GM12892 (cell line): Measurements from ENCODE around the gene MEGF11.

ENCODE experiments used
- POLR2A ChIP-seq: IDR thresholded peaks from 2 replicates; pipeline ENCODE4 v1.6.1; 2011; ENCODE audit warnings: low read depth, low read length, control low read depth
- POLR2AphosphoS5 ChIP-seq: IDR thresholded peaks from 2 replicates; pipeline ENCODE4 v1.6.1; 2011; ENCODE audit warnings: low read depth, low read length, control low read depth
- TAF1 ChIP-seq: IDR thresholded peaks from 2 replicates; pipeline ENCODE4 v1.6.1; 2011; ENCODE audit warnings: low read depth, mild to moderate bottlenecking, control low read depth, low read length, borderline replicate concordance

DNA sequence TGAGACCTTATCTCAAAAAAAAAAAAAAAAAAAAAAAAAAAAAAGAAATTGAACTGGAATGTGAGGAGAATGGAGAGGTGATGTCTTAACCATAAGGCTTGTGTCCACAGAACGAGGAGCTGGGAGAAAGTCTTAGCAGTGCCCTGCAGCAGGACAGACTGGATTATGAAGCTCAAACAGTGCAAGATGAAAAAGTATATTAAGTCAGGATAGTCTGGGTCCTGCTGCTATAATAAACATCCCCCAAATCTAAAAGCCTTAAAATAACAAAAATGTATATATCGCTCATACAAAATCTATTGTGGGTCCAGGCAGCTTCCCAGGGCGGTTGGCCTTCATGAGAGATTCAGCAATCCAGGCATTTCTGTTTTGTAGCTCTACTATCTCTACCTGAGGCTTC lies 208.7 kb downstream of the MEGF11 start:
- no peak for TF ChIP-seq POLR2A
- no peak for TF ChIP-seq POLR2AphosphoS5
- TF ChIP-seq TAF1: no peak
